ENCODE results near the gene CD2BP2. TPM values are rescaled to one million over a fixed set of nuclear protein-coding genes. Genes with fewer than 3 reads are reported as not detected.

The CD2BP2 gene
- total and polyA plus RNA-seq, 2 of the 13 experiments (the other 11 are each of a cell fraction or from before 2014, with no cell fraction given): 24.9 to 54.6 TPM

- no peak for TF ChIP-seq HNRNPLL (IDR thresholded peaks at IDR 0.05; ENCODE audit: low read depth, low read length, poor library complexity, severe bottlenecking)
- TF ChIP-seq UBTF (CRISPR knock-in tag; IDR thresholded peaks at IDR 0.05): no peak; the same call in 1 of the 2 replicates
- TF ChIP-seq EP300 (IDR thresholded peaks at IDR 0.05; ENCODE audit: low read depth in 2 of 2, low read length in 2 of 2): no peak
- TF ChIP-seq EP300 (CRISPR knock-in tag; IDR thresholded peaks at IDR 0.05; ENCODE audit: borderline replicate concordance): no peak
- TF ChIP-seq NCOA5 (CRISPR knock-in tag; IDR thresholded peaks at IDR 0.05): no peak
- TF ChIP-seq NFE2L2 (IDR thresholded peaks at IDR 0.05; ENCODE audit: low read length): no peak
- no peak for TF ChIP-seq ZNF205 (CRISPR knock-in tag; IDR thresholded peaks at IDR 0.05)
- no peak for TF ChIP-seq ZNF282 (IDR thresholded peaks at IDR 0.05; ENCODE audit: partially characterized antibody)
- TF ChIP-seq ZNF792 (CRISPR knock-in tag; IDR thresholded peaks at IDR 0.05): no peak
- TF ChIP-seq ARHGAP35 (CRISPR knock-in tag; IDR thresholded peaks at IDR 0.05; ENCODE audit: borderline replicate concordance): no peak
- no peak for TF ChIP-seq MTF1 (CRISPR knock-in tag; IDR thresholded peaks at IDR 0.05)
- TF ChIP-seq, protein P1, sequence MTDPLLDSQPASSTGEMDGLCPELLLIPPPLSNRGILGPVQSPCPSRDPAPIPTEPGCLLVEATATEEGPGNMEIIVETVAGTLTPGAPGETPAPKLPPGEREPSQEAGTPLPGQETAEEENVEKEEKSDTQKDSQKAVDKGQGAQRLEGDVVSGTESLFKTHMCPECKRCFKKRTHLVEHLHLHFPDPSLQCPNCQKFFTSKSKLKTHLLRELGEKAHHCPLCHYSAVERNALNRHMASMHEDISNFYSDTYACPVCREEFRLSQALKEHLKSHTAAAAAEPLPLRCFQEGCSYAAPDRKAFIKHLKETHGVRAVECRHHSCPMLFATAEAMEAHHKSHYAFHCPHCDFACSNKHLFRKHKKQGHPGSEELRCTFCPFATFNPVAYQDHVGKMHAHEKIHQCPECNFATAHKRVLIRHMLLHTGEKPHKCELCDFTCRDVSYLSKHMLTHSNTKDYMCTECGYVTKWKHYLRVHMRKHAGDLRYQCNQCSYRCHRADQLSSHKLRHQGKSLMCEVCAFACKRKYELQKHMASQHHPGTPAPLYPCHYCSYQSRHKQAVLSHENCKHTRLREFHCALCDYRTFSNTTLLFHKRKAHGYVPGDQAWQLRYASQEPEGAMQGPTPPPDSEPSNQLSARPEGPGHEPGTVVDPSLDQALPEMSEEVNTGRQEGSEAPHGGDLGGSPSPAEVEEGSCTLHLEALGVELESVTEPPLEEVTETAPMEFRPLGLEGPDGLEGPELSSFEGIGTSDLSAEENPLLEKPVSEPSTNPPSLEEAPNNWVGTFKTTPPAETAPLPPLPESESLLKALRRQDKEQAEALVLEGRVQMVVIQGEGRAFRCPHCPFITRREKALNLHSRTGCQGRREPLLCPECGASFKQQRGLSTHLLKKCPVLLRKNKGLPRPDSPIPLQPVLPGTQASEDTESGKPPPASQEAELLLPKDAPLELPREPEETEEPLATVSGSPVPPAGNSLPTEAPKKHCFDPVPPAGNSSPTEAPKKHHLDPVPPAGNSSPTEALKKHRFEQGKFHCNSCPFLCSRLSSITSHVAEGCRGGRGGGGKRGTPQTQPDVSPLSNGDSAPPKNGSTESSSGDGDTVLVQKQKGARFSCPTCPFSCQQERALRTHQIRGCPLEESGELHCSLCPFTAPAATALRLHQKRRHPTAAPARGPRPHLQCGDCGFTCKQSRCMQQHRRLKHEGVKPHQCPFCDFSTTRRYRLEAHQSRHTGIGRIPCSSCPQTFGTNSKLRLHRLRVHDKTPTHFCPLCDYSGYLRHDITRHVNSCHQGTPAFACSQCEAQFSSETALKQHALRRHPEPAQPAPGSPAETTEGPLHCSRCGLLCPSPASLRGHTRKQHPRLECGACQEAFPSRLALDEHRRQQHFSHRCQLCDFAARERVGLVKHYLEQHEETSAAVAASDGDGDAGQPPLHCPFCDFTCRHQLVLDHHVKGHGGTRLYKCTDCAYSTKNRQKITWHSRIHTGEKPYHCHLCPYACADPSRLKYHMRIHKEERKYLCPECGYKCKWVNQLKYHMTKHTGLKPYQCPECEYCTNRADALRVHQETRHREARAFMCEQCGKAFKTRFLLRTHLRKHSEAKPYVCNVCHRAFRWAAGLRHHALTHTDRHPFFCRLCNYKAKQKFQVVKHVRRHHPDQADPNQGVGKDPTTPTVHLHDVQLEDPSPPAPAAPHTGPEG (CRISPR knock-in tag; IDR thresholded peaks at IDR 0.05): no peak
- no peak for TF ChIP-seq TFDP1 (CRISPR knock-in tag; IDR thresholded peaks at IDR 0.05; ENCODE audit: borderline replicate concordance)
- TF ChIP-seq ZNF782 (CRISPR knock-in tag; IDR thresholded peaks at IDR 0.05; ENCODE audit: borderline replicate concordance): no peak
- no peak for TF ChIP-seq TARDBP (CRISPR knock-in tag; IDR thresholded peaks at IDR 0.05)
- TF ChIP-seq MED13 (CRISPR knock-in tag; IDR thresholded peaks at IDR 0.05): no peak
- TF ChIP-seq, protein P2, sequence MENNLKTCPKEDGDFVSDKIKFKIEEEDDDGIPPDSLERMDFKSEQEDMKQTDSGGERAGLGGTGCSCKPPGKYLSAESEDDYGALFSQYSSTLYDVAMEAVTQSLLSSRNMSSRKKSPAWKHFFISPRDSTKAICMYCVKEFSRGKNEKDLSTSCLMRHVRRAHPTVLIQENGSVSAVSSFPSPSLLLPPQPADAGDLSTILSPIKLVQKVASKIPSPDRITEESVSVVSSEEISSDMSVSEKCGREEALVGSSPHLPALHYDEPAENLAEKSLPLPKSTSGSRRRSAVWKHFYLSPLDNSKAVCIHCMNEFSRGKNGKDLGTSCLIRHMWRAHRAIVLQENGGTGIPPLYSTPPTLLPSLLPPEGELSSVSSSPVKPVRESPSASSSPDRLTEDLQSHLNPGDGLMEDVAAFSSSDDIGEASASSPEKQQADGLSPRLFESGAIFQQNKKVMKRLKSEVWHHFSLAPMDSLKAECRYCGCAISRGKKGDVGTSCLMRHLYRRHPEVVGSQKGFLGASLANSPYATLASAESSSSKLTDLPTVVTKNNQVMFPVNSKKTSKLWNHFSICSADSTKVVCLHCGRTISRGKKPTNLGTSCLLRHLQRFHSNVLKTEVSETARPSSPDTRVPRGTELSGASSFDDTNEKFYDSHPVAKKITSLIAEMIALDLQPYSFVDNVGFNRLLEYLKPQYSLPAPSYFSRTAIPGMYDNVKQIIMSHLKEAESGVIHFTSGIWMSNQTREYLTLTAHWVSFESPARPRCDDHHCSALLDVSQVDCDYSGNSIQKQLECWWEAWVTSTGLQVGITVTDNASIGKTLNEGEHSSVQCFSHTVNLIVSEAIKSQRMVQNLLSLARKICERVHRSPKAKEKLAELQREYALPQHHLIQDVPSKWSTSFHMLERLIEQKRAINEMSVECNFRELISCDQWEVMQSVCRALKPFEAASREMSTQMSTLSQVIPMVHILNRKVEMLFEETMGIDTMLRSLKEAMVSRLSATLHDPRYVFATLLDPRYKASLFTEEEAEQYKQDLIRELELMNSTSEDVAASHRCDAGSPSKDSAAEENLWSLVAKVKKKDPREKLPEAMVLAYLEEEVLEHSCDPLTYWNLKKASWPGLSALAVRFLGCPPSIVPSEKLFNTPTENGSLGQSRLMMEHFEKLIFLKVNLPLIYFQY (CRISPR knock-in tag; IDR thresholded peaks at IDR 0.05; ENCODE audit: borderline replicate concordance): no peak
Measured at GRCh38 chr16:30377050-30377811, 22.1 kb upstream of the CD2BP2 start (continued).
